Measurements from ENCODE around the gene APEH. TPM values are rescaled to one million over a fixed set of nuclear protein-coding genes. Genes with fewer than 3 reads are reported as not detected.

The APEH gene
- total and polyA plus RNA-seq, 10 of the 15 experiments (the other 5 are each of a cell fraction or from before 2014, with no cell fraction given), result 74.4 to 214 (median 131) TPM

- RAD21 ChIA-PET (ENCODE audit: unreplicated experiment), result no interaction called here
- Histone ChIP-seq H3K4me1 (ENCODE audit: control insufficient read depth, insufficient read depth, low read length) (peaks cover 19% of the 10 kb centered on the region), H3K9ac (ENCODE audit: control insufficient read depth, insufficient read depth, low read length) (peak within 1 kb of the TSS; percentile 100), H4K20me1 (ENCODE audit: control insufficient read depth, insufficient read depth) (no peaks in the 10 kb centered on the region), H3K4me3 (peak within 1 kb of the TSS; percentile 87), H2AFZ (ENCODE audit: control insufficient read depth, low read depth, low read length) (peak within 1 kb of the TSS; percentile 61), H3K36me3 (ENCODE audit: control insufficient read depth in 2 of 2, insufficient read depth in 2 of 2, low read length in 1 of 2) (peaks cover 3 to 23% of the 10 kb centered on the region in 2 experiments), H3K27ac (ENCODE audit: control insufficient read depth, insufficient read depth) (peak within 1 kb of the TSS; percentile 93), H3K27me3 (replicated peaks in 1 of 2; ENCODE audit: control insufficient read depth in 2 of 2, insufficient read depth in 2 of 2, low read length in 1 of 2) (no peaks in the 10 kb centered on the region), H3K9me3 (replicated peaks; ENCODE audit: control insufficient read depth, insufficient read depth, low read length) (no peaks in the 10 kb centered on the region), H3K4me2 (ENCODE audit: control insufficient read depth, insufficient read depth) (peak within 1 kb of the TSS; percentile 91), H3K79me2 (ENCODE audit: control insufficient read depth, insufficient read depth, low read length) (peaks cover 20% of the 10 kb centered on the region)
- peak; percentile 91 for FAIRE-seq
- peak; percentile 90 for ATAC-seq
- POLR2A ChIA-PET, result interaction anchor here (0.5 to 0.9 kb wide), 4 partner anchors 11 to 167 kb away, joined by 3 read pairs; no protein-coding TSS in a partner anchor
- under 1% methylated on average over 91 of the region's 102 CpGs for WGBS (ENCODE audit: insufficient coverage, insufficient replicate concordance, low lambda C conversion rate, missing lambda C conversion rate)
- CTCF ChIA-PET, result interaction anchor here (0.6 to 1.7 kb wide), 4 partner anchors 24 to 184 kb away, joined by 3 to 8 read pairs (median 4); no protein-coding TSS in a partner anchor
- SMC1A ChIA-PET (ENCODE audit: uncharacterized antibody, unreplicated experiment), result interaction anchor here (1.8 kb wide), 1 partner anchor 82 kb away, joined by 5 read pairs; no protein-coding TSS in a partner anchor
- intact Hi-C loops (cut with micrococcal nuclease; ENCODE audit: unreplicated experiment), result loop anchor here (5.0 kb wide), 2 partner anchors 63 to 113 kb away; partner anchors contain the start of gene IP6K1
- in situ Hi-C loops (cut with MboI), result no loop called here
- BruUV-seq (replicated peaks), result TSS peak; percentile 96
- peak; percentile 78 for DNase-seq (ENCODE audit: low read depth, low spot score)
- TF ChIP-seq CREM (IDR thresholded peaks at IDR 0.05; ENCODE audit: low read depth) (peak; percentile 93), MYB (IDR thresholded peaks at IDR 0.05; ENCODE audit: borderline replicate concordance, low read depth, low read length) (no peak), PAX8 (IDR thresholded peaks at IDR 0.05) (no peak), ATF7 (IDR thresholded peaks at IDR 0.05; ENCODE audit: low read depth) (no peak), MAX (IDR thresholded peaks at IDR 0.05; ENCODE audit: low read depth, low read length) (no peak), RAD51 (IDR thresholded peaks at IDR 0.05) (no peak), DPF2 (IDR thresholded peaks at IDR 0.05) (peak; percentile 60; the same call in 1 of the 2 replicates), ZNF622 (IDR thresholded peaks at IDR 0.05) (no peak), SREBF2 (IDR thresholded peaks at IDR 0.05; ENCODE audit: low read length) (no peak), EZH2 (IDR thresholded peaks at IDR 0.05; ENCODE audit: borderline replicate concordance, control insufficient read depth, low read depth, low read length) (no peak), ZBTB11 (CRISPR knock-in tag; IDR thresholded peaks at IDR 0.05) (no peak), CHD2 (IDR thresholded peaks at IDR 0.05; ENCODE audit: borderline replicate concordance, low read depth, low read length) (peak; percentile 35; the same call in 1 of the 2 replicates), NFYB (IDR thresholded peaks at IDR 0.05; ENCODE audit: insufficient read depth, low read depth, low read length) (peak; percentile 65; the same call in 1 of the 2 replicates), NFYA (IDR thresholded peaks at IDR 0.05; ENCODE audit: borderline replicate concordance, low read depth, low read length) (no peak)
- TF ChIP-seq, protein P1, sequence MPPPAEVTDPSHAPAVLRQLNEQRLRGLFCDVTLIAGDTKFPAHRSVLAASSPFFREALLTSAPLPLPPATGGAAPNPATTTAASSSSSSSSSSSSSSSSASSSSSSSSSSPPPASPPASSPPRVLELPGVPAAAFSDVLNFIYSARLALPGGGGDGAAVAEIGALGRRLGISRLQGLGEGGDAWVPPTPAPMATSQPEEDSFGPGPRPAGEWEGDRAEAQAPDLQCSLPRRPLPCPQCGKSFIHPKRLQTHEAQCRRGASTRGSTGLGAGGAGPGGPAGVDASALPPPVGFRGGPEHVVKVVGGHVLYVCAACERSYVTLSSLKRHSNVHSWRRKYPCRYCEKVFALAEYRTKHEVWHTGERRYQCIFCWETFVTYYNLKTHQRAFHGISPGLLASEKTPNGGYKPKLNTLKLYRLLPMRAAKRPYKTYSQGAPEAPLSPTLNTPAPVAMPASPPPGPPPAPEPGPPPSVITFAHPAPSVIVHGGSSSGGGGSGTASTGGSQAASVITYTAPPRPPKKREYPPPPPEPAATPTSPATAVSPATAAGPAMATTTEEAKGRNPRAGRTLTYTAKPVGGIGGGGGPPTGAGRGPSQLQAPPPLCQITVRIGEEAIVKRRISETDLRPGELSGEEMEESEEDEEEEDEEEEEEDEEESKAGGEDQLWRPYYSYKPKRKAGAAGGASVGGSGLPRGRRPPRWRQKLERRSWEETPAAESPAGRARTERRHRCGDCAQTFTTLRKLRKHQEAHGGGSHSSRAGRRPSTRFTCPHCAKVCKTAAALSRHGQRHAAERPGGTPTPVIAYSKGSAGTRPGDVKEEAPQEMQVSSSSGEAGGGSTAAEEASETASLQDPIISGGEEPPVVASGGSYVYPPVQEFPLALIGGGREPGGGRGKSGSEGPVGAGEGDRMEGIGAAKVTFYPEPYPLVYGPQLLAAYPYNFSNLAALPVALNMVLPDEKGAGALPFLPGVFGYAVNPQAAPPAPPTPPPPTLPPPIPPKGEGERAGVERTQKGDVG (CRISPR knock-in tag; IDR thresholded peaks at IDR 0.05), result no peak
These were observed 49.7 kb downstream of the APEH start, which contains the start of gene GMPPB for GRCh38 chr3:49723628-49724551. Gene GMPPB (minus strand): TSS chr3:49723951. CDS start chr3:49723726, 225 bp downstream.

Measured in GM12878 (cell line).